Spleen (tissue), 7 donors: ENCODE data around the gene HMGB3.

Experiments
- CTCF ChIP-seq, 11 experiments: fragments of 200-600 bp in 7 of 11; fragments of 450-650 bp in 4 of 11; sonication (generic) in 4 of 11; IDR thresholded peaks in 8 of 11; conservative IDR thresholded peaks in 3 of 11; 1 replicate in 7 of 11; 2 replicates in 4 of 11; pipeline versions ENCODE4 v1.4.0 to v1.8.0; 2016 to 2021; ENCODE audit warnings: antibody characterized with exemption in 11 of 11, inconsistent platforms in 4 of 11, mild to moderate bottlenecking in 1 of 11
- POLR2AphosphoS5 ChIP-seq, 3 donors: sonication (generic); formaldehyde crosslinking; IDR thresholded peaks; one replicate each; pipeline ENCODE4 v1.5.1; 2017; ENCODE audit warnings: antibody characterized with exemption in 3 of 3
- donor health status: DM: no; HTN: no; CAD: no; lungs with moderate emphysema.
- donor health status: DM: no; HTN: no; CAD: no.
- donor health status: DM: no; HTN: no; CAD: no.

GRCh38 chrX:150961631-150962030 lies 21.5 kb upstream of the HMGB3 start:
- TF ChIP-seq CTCF (IDR thresholded peaks at IDR 0.05 in 8 of 11, conservative IDR thresholded peaks at IDR 0.05 in 3 of 11) = no peak
- TF ChIP-seq POLR2AphosphoS5 (IDR thresholded peaks at IDR 0.05) = no peak
